CD4-positive, alpha-beta T cell treated with Interleukin-15 for 4 hours (primary cell): ENCODE data around the gene ABCC9.
"Not testable (repeated sequence)": the region's sequence is repeated elsewhere in the genome, so short reads cannot be mapped to it uniquely, and the experiment has no call there.

Experiments used
- DNase-seq: peaks from one replicate; pipeline ENCODE4 v3.0.0-alpha.2; 2020; ENCODE audit warnings: low spot score

The ABCC9 gene

GRCh38 chr12:21814814-21815213 lies 126.4 kb downstream of the ABCC9 start:
- DNase-seq: no peak

GRCh38 chr12:21814327-21814726 lies 126.9 kb downstream of the ABCC9 start:
- DNase-seq: no peak

GRCh38 chr12:21813751-21814150 lies 127.5 kb downstream of the ABCC9 start:
- DNase-seq: no peak

- no peak for DNase-seq
These were observed 128.1 kb downstream of the ABCC9 start for GRCh38 chr12:21813125-21813524.

GRCh38 chr12:21812340-21812739 lies 128.9 kb downstream of the ABCC9 start:
- not testable (repeated sequence) for DNase-seq

- DNase-seq: no peak
These were observed 132.1 kb downstream of the ABCC9 start for GRCh38 chr12:21809100-21809499.

GRCh38 chr12:21806255-21806654 lies 135.0 kb downstream of the ABCC9 start:
- no peak for DNase-seq

- DNase-seq: no peak
These were observed 139.5 kb downstream of the ABCC9 start for GRCh38 chr12:21801522-21802288.

GRCh38 chr12:21800011-21800410 lies 141.2 kb downstream of the ABCC9 start:
- no peak for DNase-seq

- DNase-seq: no peak
These were observed 143.7 kb downstream of the ABCC9 start for GRCh38 chr12:21797539-21797938.

GRCh38 chr12:21795648-21796328 lies 145.4 kb downstream of the ABCC9 start:
- no peak for DNase-seq

- DNase-seq: not testable (repeated sequence)
These were observed 146.2 kb downstream of the ABCC9 start for GRCh38 chr12:21794807-21795595.

- DNase-seq: not testable (repeated sequence)
These were observed 151.5 kb downstream of the ABCC9 start for GRCh38 chr12:21789687-21790086.

GRCh38 chr12:21788089-21788983 lies 152.9 kb downstream of the ABCC9 start:
- DNase-seq: no peak

GRCh38 chr12:21786041-21786531 lies 155.1 kb downstream of the ABCC9 start:
- no peak for DNase-seq

- not testable (repeated sequence) for DNase-seq
These were observed 158.5 kb downstream of the ABCC9 start for GRCh38 chr12:21782723-21783122.

GRCh38 chr12:21780786-21781185 lies 160.4 kb downstream of the ABCC9 start:
- DNase-seq: no peak

- no peak for DNase-seq
These were observed 165.1 kb downstream of the ABCC9 start for GRCh38 chr12:21776175-21776574.

GRCh38 chr12:21775133-21775820 lies 165.9 kb downstream of the ABCC9 start:
- no peak for DNase-seq

- no peak for DNase-seq
These were observed 166.7 kb downstream of the ABCC9 start, which contains the start of gene KCNJ8 for GRCh38 chr12:21774358-21775132. Gene KCNJ8 (minus strand): TSS chr12:21774706. CDS start chr12:21773616, 1,090 bp downstream.
